Gastrocnemius medialis (tissue), 4 donors: ENCODE data around the gene FOS. TPM values are rescaled to one million over a fixed set of nuclear protein-coding genes. Genes with fewer than 3 reads are reported as not detected.
"Not testable (repeated sequence)": the region's sequence is repeated elsewhere in the genome, so short reads cannot be mapped to it uniquely, and the experiment has no call there.

Experiments used
- ATAC-seq, 2 donors: fragments of 150-250 bp; one replicate each; pipeline ENCODE4 v1.9.1; 2016
- DNase-seq, 2 donors: peaks; one replicate each; pipeline ENCODE4 v3.0.0-alpha.2; 2019
- H3K27ac ChIP-seq, 4 donors: fragments of 200-600 bp; sonication (generic); 1 replicate in 1 of 4; 2 replicates in 3 of 4; pipeline ENCODE4 v1.5.1; 2016 to 2018; ENCODE audit warnings: mild to moderate bottlenecking in 2 of 4, moderate library complexity in 1 of 4
- H3K27me3 ChIP-seq, 3 donors: fragments of 200-600 bp; sonication (generic) in 2 of 3; 1 replicate in 1 of 3; 2 replicates in 2 of 3; pipeline versions ENCODE4 v1.5.1 to v1.6.0; 2016 to 2019; ENCODE audit warnings: mild to moderate bottlenecking in 1 of 3, moderate library complexity in 1 of 3
- H3K36me3 ChIP-seq, 2 donors: fragments of 200-600 bp; sonication (generic) in 1 of 2; one replicate each; pipeline ENCODE4 v1.5.1; 2017 to 2018
- H3K4me1 ChIP-seq, 2 donors: fragments of 200-600 bp; sonication (generic) in 1 of 2; one replicate each; pipeline ENCODE4 v1.5.1; 2016 to 2017; ENCODE audit warnings: mild to moderate bottlenecking in 2 of 2
- H3K4me3 ChIP-seq, 4 donors: fragments of 200-600 bp; sonication (generic) in 3 of 4; 1 replicate in 1 of 4; 2 replicates in 3 of 4; pipeline ENCODE4 v1.5.1; 2016 to 2019; ENCODE audit warnings: mild to moderate bottlenecking in 2 of 4
- H3K9me3 ChIP-seq, 3 donors: fragments of 200-600 bp; sonication (generic) in 2 of 3; 1 replicate in 1 of 3; 2 replicates in 2 of 3; pipeline ENCODE4 v1.5.1; 2016 to 2019
- POLR2A ChIP-seq, 2 donors: fragments of 450-650 bp; IDR thresholded peaks; one replicate each; pipeline ENCODE4 v1.6.1; 2017; ENCODE audit warnings: antibody characterized with exemption in 2 of 2, mild to moderate bottlenecking in 2 of 2, moderate library complexity in 2 of 2
- in situ Hi-C, 4 donors: fragments of 200-750 bp; cut with MboI; loops; one replicate each; pipeline versions ENCODE4 v1.15.0 to v1.8.0; 2017; ENCODE audit warnings: low sequenced_read_pairs in 4 of 4
- intact Hi-C: fragments of 100-400 bp; cut with DNase I; formaldehyde crosslinking; loops from one replicate; pipeline ENCODE4 v1.15.1; 2023; ENCODE audit warnings: low total_unique reads
- total RNA-seq, 4 donors: library from RNA; depleted of rRNA; stranded (reverse); fragments of >200 nt; gene quantifications; one replicate each; pipeline versions ENCODE4 v1.1.0 to v1.2.3, GENCODE V29; 2016
- TF ChIP-seq, protein P1 (sequence below), 5 experiments: fragments of 450-650 bp in 3 of 5; fragments of 200-600 bp in 2 of 5; sonication (generic) in 2 of 5; IDR thresholded peaks in 4 of 5; conservative IDR thresholded peaks in 1 of 5; 1 replicate in 4 of 5; 2 replicates in 1 of 5; pipeline ENCODE4 v1.5.1; 2016 to 2019; ENCODE audit warnings: antibody characterized with exemption in 5 of 5, mild to moderate bottlenecking in 3 of 5, moderate library complexity in 3 of 5

Gene FOS
- total RNA-seq, 4 donors from 2014 or later: 16.3 to 110 (median 53.5) TPM

DNA sequence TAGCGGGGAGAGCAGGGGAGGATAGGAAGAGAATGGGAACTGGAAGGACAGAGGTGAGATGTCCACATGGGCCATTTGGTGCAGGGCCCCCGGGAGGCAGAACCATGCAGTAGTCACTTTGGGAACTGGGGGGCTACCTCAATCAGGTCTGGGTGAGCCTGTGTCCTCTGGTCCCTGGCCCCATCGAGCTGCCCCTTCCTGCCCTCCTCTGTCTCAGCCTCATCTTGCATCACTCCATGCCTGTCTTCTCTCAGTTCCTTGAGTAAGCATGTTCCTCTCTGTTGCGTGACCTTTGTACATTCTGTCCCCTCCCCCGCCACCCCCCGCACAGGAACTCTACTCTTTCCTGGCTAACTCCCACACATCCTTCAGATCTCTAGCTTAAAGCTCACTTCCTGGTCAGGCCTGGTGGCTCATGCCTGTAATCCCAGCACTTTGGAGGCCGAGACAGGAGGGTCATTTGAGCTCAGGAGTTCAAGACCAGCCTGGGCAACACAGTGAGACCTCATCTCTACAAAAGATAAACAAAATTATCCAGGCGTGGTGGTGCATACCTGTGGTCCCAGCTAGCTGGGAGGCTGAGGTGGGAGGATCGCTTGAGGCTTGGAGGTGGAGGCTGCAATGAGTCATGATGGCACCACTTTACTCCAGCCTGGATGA, 23.2 kb downstream of the FOS start:
- H3K36me3 ChIP-seq: no peaks in the 10 kb centered on the region
- ATAC-seq (no peak), DNase-seq (peak in 1 of 2 donors; percentile 49)
- no peaks in the 10 kb centered on the region for H3K27me3 ChIP-seq
- H3K27ac ChIP-seq: peak overlapping the region in 2 of 4 donors; percentile 7 to 43
- intact Hi-C loops (loop anchor here (2.0 kb wide), 1 partner anchor 259 kb away; no protein-coding TSS in a partner anchor), in situ Hi-C loops (loop anchor here (5.0 to 10.0 kb wide), 2 partner anchors 113 to 169 kb away; no protein-coding TSS in a partner anchor)
- H3K9me3 ChIP-seq: no peaks in the 10 kb centered on the region
- H3K4me1 ChIP-seq: no peaks in the 10 kb centered on the region
- TF ChIP-seq, protein P1, sequence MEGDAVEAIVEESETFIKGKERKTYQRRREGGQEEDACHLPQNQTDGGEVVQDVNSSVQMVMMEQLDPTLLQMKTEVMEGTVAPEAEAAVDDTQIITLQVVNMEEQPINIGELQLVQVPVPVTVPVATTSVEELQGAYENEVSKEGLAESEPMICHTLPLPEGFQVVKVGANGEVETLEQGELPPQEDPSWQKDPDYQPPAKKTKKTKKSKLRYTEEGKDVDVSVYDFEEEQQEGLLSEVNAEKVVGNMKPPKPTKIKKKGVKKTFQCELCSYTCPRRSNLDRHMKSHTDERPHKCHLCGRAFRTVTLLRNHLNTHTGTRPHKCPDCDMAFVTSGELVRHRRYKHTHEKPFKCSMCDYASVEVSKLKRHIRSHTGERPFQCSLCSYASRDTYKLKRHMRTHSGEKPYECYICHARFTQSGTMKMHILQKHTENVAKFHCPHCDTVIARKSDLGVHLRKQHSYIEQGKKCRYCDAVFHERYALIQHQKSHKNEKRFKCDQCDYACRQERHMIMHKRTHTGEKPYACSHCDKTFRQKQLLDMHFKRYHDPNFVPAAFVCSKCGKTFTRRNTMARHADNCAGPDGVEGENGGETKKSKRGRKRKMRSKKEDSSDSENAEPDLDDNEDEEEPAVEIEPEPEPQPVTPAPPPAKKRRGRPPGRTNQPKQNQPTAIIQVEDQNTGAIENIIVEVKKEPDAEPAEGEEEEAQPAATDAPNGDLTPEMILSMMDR (IDR thresholded peaks at IDR 0.05 in 4 of 5, conservative IDR thresholded peaks at IDR 0.05 in 1 of 5): no peak
- TF ChIP-seq POLR2A (IDR thresholded peaks at IDR 0.05): no peak
- H3K4me3 ChIP-seq: no peak overlapping the region

- Histone ChIP-seq H3K36me3 (no peaks in the 10 kb centered on the region), H3K27ac (no peak overlapping the region), H3K9me3 (no peaks in the 10 kb centered on the region), H3K27me3 (no peaks in the 10 kb centered on the region), H3K4me1 (peaks cover 0 to 6% of the 10 kb centered on the region in 2 donors), H3K4me3 (no peak overlapping the region)
- in situ Hi-C loops: loop anchor here (5.0 to 10.0 kb wide), 2 partner anchors 111 to 171 kb away; no protein-coding TSS in a partner anchor
- peak; percentile 77 for ATAC-seq
- intact Hi-C loops: loop anchor here (1.0 to 2.0 kb wide), 2 partner anchors 171 to 257 kb away; no protein-coding TSS in a partner anchor
- TF ChIP-seq POLR2A (IDR thresholded peaks at IDR 0.05): no peak
- TF ChIP-seq, protein P1 (IDR thresholded peaks at IDR 0.05 in 4 of 5, conservative IDR thresholded peaks at IDR 0.05 in 1 of 5): peak; percentile 74 to 92 (median 90)
- DNase-seq: peak; percentile 58 to 70
Measured at GRCh38 chr14:75303381-75303789, 24.8 kb downstream of the FOS start.

DNA sequence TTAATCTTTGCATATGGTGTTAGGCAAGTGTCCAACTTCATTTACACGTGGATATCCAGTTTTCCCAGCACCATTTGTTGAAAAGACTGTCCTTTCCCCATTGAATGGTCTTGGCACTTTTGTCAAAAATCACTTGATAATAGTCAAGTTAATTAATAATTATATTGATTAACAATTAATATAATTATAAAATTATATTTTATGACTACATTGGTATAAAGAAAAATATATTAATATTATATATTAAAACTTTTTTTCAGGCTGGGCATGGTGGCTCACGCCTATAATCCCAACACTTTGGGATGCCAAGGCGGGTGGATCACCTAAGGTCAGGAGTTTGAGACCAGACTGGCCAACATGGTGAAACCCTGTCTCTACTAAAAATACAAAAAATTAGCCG, 27.8 kb downstream of the FOS start:
- in situ Hi-C loops: loop anchor here (5.0 to 10.0 kb wide), 5 partner anchors 106 to 186 kb away; no protein-coding TSS in a partner anchor
- ATAC-seq, H3K9me3 ChIP-seq, H3K36me3 ChIP-seq, H3K4me3 ChIP-seq, H3K27ac ChIP-seq, H3K27me3 ChIP-seq: not testable (repeated sequence)
- H3K4me1 ChIP-seq: peaks cover 8 to 18% of the 10 kb centered on the region in 2 donors
- intact Hi-C loops: loop anchor here (5.0 kb wide), 1 partner anchor 121 kb away; the partner anchor contains the start of gene JDP2
- peak in 1 of 2 donors; percentile 4 for DNase-seq

GRCh38 chr14:75306927-75307699, 28.5 kb downstream of the FOS start:
- Histone ChIP-seq H3K27ac (no peak overlapping the region), H3K4me1 (peaks cover 11 to 25% of the 10 kb centered on the region in 2 donors), H3K4me3 (no peak overlapping the region), H3K36me3 (no peaks in the 10 kb centered on the region), H3K9me3 (no peaks in the 10 kb centered on the region), H3K27me3 (no peaks in the 10 kb centered on the region)
- intact Hi-C loops: loop anchor here (1.0 to 5.0 kb wide), 2 partner anchors 120 to 182 kb away; partner anchors contain the start of gene JDP2
- in situ Hi-C loops: loop anchor here (5.0 to 10.0 kb wide), 5 partner anchors 105 to 185 kb away; no protein-coding TSS in a partner anchor
- TF ChIP-seq, protein P1 (IDR thresholded peaks at IDR 0.05 in 4 of 5, conservative IDR thresholded peaks at IDR 0.05 in 1 of 5): peak; percentile 25 to 49 (median 48)
- TF ChIP-seq POLR2A (IDR thresholded peaks at IDR 0.05): no peak
- ATAC-seq: peak; percentile 42 to 55
- peak in 1 of 2 donors; percentile 35 for DNase-seq
